Type B pancreatic cell (in vitro differentiated cells): ENCODE data around the gene RIPK3. TPM values are rescaled to one million over a fixed set of nuclear protein-coding genes. Genes with fewer than 3 reads are reported as not detected.
"Not testable (repeated sequence)": the region's sequence is repeated elsewhere in the genome, so short reads cannot be mapped to it uniquely, and the experiment has no call there.

ENCODE experiments used
- DNase-seq: peaks from one replicate; pipeline ENCODE4 v3.0.0; 2021; ENCODE audit warnings: mixed read lengths; ENCODE audit not compliant: unreplicated experiment; ENCODE audit errors: extremely low spot score
- H3K27ac Mint-ChIP-seq: 2 replicates; pipeline ENCODE4 v1.8.0; 2021; ENCODE audit warnings: mild to moderate bottlenecking, mixed read lengths
- H3K27me3 Mint-ChIP-seq: 2 replicates; pipeline ENCODE4 v1.8.0; 2021; ENCODE audit warnings: mixed read lengths
- H3K36me3 Mint-ChIP-seq: 2 replicates; pipeline ENCODE4 v1.8.0; 2021; ENCODE audit warnings: mixed read lengths
- H3K4me1 Mint-ChIP-seq: one replicate; pipeline ENCODE4 v1.8.0; 2021; ENCODE audit warnings: mixed read lengths; ENCODE audit not compliant: unreplicated experiment
- H3K4me3 Mint-ChIP-seq: 2 replicates; pipeline ENCODE4 v1.8.0; 2021; ENCODE audit warnings: mild to moderate bottlenecking, mixed read lengths
- H3K9me3 Mint-ChIP-seq: 2 replicates; pipeline ENCODE4 v1.8.0; 2021; ENCODE audit warnings: mixed read lengths
- total RNA-seq: library from RNA; stranded (reverse); gene quantifications from 2 replicates; pipeline ENCODE4 v1.2.1, GENCODE V29; 2021; ENCODE audit warnings: low replicate concordance
- TF ChIP-seq, protein P1 (sequence below): fragments of 200-600 bp; sonication (generic); conservative IDR thresholded peaks from 2 replicates; pipeline ENCODE4 v1.5.0; 2021; ENCODE audit warnings: antibody characterized with exemption, mild to moderate bottlenecking

Gene RIPK3
- total RNA-seq, 1 donor from 2014 or later, result 5.6 TPM

GRCh38 chr14:24327914-24328313 is 11.9 kb downstream of the RIPK3 start:
- peaks cover 36% of the 10 kb centered on the region for H3K27me3 Mint-ChIP-seq
- not testable (repeated sequence) for DNase-seq

GRCh38 chr14:24327303-24327702 is 12.5 kb downstream of the RIPK3 start:
- H3K4me1 Mint-ChIP-seq, result peaks cover 8% of the 10 kb centered on the region
- no peaks in the 10 kb centered on the region for H3K36me3 Mint-ChIP-seq

More at GRCh38 chr14:24327914-24328313, 11.9 kb downstream of the RIPK3 start:
- H3K36me3 Mint-ChIP-seq, H3K9me3 Mint-ChIP-seq, H3K27ac Mint-ChIP-seq, H3K4me3 Mint-ChIP-seq: not testable (repeated sequence)
- H3K4me1 Mint-ChIP-seq, result peaks cover 13% of the 10 kb centered on the region
- TF ChIP-seq, protein P1, sequence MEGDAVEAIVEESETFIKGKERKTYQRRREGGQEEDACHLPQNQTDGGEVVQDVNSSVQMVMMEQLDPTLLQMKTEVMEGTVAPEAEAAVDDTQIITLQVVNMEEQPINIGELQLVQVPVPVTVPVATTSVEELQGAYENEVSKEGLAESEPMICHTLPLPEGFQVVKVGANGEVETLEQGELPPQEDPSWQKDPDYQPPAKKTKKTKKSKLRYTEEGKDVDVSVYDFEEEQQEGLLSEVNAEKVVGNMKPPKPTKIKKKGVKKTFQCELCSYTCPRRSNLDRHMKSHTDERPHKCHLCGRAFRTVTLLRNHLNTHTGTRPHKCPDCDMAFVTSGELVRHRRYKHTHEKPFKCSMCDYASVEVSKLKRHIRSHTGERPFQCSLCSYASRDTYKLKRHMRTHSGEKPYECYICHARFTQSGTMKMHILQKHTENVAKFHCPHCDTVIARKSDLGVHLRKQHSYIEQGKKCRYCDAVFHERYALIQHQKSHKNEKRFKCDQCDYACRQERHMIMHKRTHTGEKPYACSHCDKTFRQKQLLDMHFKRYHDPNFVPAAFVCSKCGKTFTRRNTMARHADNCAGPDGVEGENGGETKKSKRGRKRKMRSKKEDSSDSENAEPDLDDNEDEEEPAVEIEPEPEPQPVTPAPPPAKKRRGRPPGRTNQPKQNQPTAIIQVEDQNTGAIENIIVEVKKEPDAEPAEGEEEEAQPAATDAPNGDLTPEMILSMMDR, result peak; percentile 77

GRCh38 chr14:24325963-24326362 is 13.8 kb downstream of the RIPK3 start:
- H3K4me1 Mint-ChIP-seq, result peaks cover 4% of the 10 kb centered on the region
- H3K27ac Mint-ChIP-seq, result no peak overlapping the region
- TF ChIP-seq, protein P1, result no peak
- peaks cover 31% of the 10 kb centered on the region for H3K27me3 Mint-ChIP-seq
- H3K4me3 Mint-ChIP-seq, result no peak overlapping the region
- no peaks in the 10 kb centered on the region for H3K36me3 Mint-ChIP-seq
- no peaks in the 10 kb centered on the region for H3K9me3 Mint-ChIP-seq
- no peak for DNase-seq

More at GRCh38 chr14:24327303-24327702, 12.5 kb downstream of the RIPK3 start:
- Mint-ChIP-seq H3K27ac (no peak overlapping the region), H3K27me3 (peaks cover 34% of the 10 kb centered on the region), H3K9me3 (no peaks in the 10 kb centered on the region), H3K4me3 (no peak overlapping the region)
- DNase-seq, result no peak
- TF ChIP-seq, protein P1, result no peak

DNA sequence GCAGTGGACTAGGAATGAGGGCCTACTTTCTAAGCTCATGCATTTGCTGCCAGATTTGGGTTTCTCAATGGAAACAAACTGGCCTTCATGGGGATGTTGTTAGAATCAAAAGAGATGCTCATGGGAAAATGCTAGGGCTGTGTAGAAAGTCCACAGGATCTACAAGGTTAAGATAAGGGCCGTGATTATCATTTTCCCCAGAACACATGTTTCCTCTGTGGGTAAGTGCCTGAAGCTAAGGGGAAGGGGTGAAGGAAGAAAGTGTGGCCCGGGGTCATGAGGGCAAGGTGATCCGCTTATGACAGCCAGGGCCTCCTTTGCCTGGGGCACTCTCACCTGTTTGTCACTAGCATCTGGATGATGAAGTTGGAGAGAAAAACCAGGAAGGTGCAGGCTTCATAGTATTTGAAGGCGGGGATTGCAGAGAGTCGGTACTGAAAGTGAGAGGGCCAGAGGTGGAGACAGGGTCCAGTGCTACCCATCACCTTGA is 14.7 kb downstream of the RIPK3 start:
- TF ChIP-seq, protein P1, result no peak
- peak overlapping the region; percentile 53 for H3K27ac Mint-ChIP-seq
- H3K4me1 Mint-ChIP-seq, result peaks cover 4% of the 10 kb centered on the region
- no peaks in the 10 kb centered on the region for H3K36me3 Mint-ChIP-seq
- H3K9me3 Mint-ChIP-seq, result no peaks in the 10 kb centered on the region
- H3K4me3 Mint-ChIP-seq, result no peak overlapping the region
- H3K27me3 Mint-ChIP-seq, result peaks cover 29% of the 10 kb centered on the region
- no peak for DNase-seq

- Mint-ChIP-seq H3K4me1 (peaks cover 4% of the 10 kb centered on the region), H3K9me3 (no peaks in the 10 kb centered on the region), H3K27ac (no peak overlapping the region), H3K36me3 (no peaks in the 10 kb centered on the region), H3K4me3 (no peak overlapping the region), H3K27me3 (peaks cover 38% of the 10 kb centered on the region)
- TF ChIP-seq, protein P1, result no peak
- no peak for DNase-seq
Observed at GRCh38 chr14:24324024-24324423, 15.8 kb downstream of the RIPK3 start.

- Mint-ChIP-seq H3K27me3 (peaks cover 40% of the 10 kb centered on the region), H3K27ac (no peak overlapping the region), H3K9me3 (no peaks in the 10 kb centered on the region), H3K36me3 (no peaks in the 10 kb centered on the region), H3K4me3 (no peak overlapping the region), H3K4me1 (peaks cover 4% of the 10 kb centered on the region)
- TF ChIP-seq, protein P1, result no peak
- no peak for DNase-seq
Observed at GRCh38 chr14:24323341-24323740, 16.4 kb downstream of the RIPK3 start.
